ENCODE measurements around the gene PRLH.

Gene PRLH

GRCh38 chr2:237556773-237557632 lies 9.4 kb upstream of the PRLH start:
- Histone ChIP-seq H3F3A (ENCODE audit: low read depth) (no peaks in the 10 kb centered on the region), H3K4me2 (ENCODE audit: low read depth, low read length, poor library complexity, severe bottlenecking) (no peak overlapping the region), H3K9me2 (replicated peaks; ENCODE audit: low read depth, low read length) (no peaks in the 10 kb centered on the region), H3K4me1 (ENCODE audit: insufficient read depth, low read length, poor library complexity, severe bottlenecking) (no peaks in the 10 kb centered on the region), H3K4me3 (ENCODE audit: low read length, poor library complexity, severe bottlenecking) (no peak overlapping the region), H3K36me3 (ENCODE audit: insufficient read depth, low read length) (no peaks in the 10 kb centered on the region), H3K9me3 (ENCODE audit: insufficient read depth, low read depth, low read length) (0 out of 2 replicates have a peak, but pooled peaks cover 2% of the 10 kb centered on the region), H3K9ac (ENCODE audit: low read depth, low read length, poor library complexity, severe bottlenecking) (no peak overlapping the region), H3K79me2 (ENCODE audit: insufficient read depth, low read length) (no peaks in the 10 kb centered on the region), H4K20me1 (ENCODE audit: insufficient read depth, low read length, poor library complexity, severe bottlenecking) (no peaks in the 10 kb centered on the region), H3K27me3 (ENCODE audit: insufficient read depth, low read length, poor library complexity, severe bottlenecking) (no peaks in the 10 kb centered on the region), H2AFZ (ENCODE audit: low read length) (no peak overlapping the region)
- TF ChIP-seq CTCF (conservative IDR thresholded peaks at IDR 0.05; ENCODE audit: low read length) (no peak), EZH2phosphoT487 (IDR thresholded peaks at IDR 0.05; ENCODE audit: borderline replicate concordance) (no peak)

- Histone ChIP-seq H3K9ac (ENCODE audit: low read depth, low read length, poor library complexity, severe bottlenecking) (no peak overlapping the region), H3K79me2 (ENCODE audit: insufficient read depth, low read length) (no peaks in the 10 kb centered on the region), H3K4me1 (ENCODE audit: insufficient read depth, low read length, poor library complexity, severe bottlenecking) (no peaks in the 10 kb centered on the region), H3K9me3 (ENCODE audit: insufficient read depth, low read depth, low read length) (0 out of 2 replicates have a peak, but pooled peaks cover 2% of the 10 kb centered on the region), H3K4me3 (ENCODE audit: low read length, poor library complexity, severe bottlenecking) (no peak overlapping the region), H3K9me2 (replicated peaks; ENCODE audit: low read depth, low read length) (no peaks in the 10 kb centered on the region), H3K27me3 (ENCODE audit: insufficient read depth, low read length, poor library complexity, severe bottlenecking) (no peaks in the 10 kb centered on the region), H2AFZ (ENCODE audit: low read length) (no peak overlapping the region), H4K20me1 (ENCODE audit: insufficient read depth, low read length, poor library complexity, severe bottlenecking) (no peaks in the 10 kb centered on the region), H3K36me3 (ENCODE audit: insufficient read depth, low read length) (no peaks in the 10 kb centered on the region), H3F3A (ENCODE audit: low read depth) (no peaks in the 10 kb centered on the region), H3K4me2 (ENCODE audit: low read depth, low read length, poor library complexity, severe bottlenecking) (no peak overlapping the region)
- TF ChIP-seq CTCF (conservative IDR thresholded peaks at IDR 0.05; ENCODE audit: low read length), result no peak
- TF ChIP-seq EZH2phosphoT487 (IDR thresholded peaks at IDR 0.05; ENCODE audit: borderline replicate concordance), result no peak
Measured at GRCh38 chr2:237557633-237558015, 8.8 kb upstream of the PRLH start.

- Histone ChIP-seq H3K4me2 (ENCODE audit: low read depth, low read length, poor library complexity, severe bottlenecking) (no peak overlapping the region), H2AFZ (ENCODE audit: low read length) (no peak overlapping the region), H3K9ac (ENCODE audit: low read depth, low read length, poor library complexity, severe bottlenecking) (no peak overlapping the region), H3K4me1 (ENCODE audit: insufficient read depth, low read length, poor library complexity, severe bottlenecking) (no peaks in the 10 kb centered on the region), H3K36me3 (ENCODE audit: insufficient read depth, low read length) (no peaks in the 10 kb centered on the region), H4K20me1 (ENCODE audit: insufficient read depth, low read length, poor library complexity, severe bottlenecking) (no peaks in the 10 kb centered on the region), H3K9me2 (replicated peaks; ENCODE audit: low read depth, low read length) (no peaks in the 10 kb centered on the region), H3K27me3 (ENCODE audit: insufficient read depth, low read length, poor library complexity, severe bottlenecking) (no peaks in the 10 kb centered on the region), H3K9me3 (ENCODE audit: insufficient read depth, low read depth, low read length) (0 out of 2 replicates have a peak, but pooled peaks cover 2% of the 10 kb centered on the region), H3K4me3 (ENCODE audit: low read length, poor library complexity, severe bottlenecking) (no peak overlapping the region), H3F3A (ENCODE audit: low read depth) (no peaks in the 10 kb centered on the region), H3K79me2 (ENCODE audit: insufficient read depth, low read length) (no peaks in the 10 kb centered on the region)
- TF ChIP-seq EZH2phosphoT487 (IDR thresholded peaks at IDR 0.05; ENCODE audit: borderline replicate concordance), result no peak
- TF ChIP-seq CTCF (conservative IDR thresholded peaks at IDR 0.05; ENCODE audit: low read length), result no peak
Measured at GRCh38 chr2:237558961-237559641, 7.3 kb upstream of the PRLH start.
